ENCODE data around the gene SMARCC2. TPM values are rescaled to one million over a fixed set of nuclear protein-coding genes. Genes with fewer than 3 reads are reported as not detected.

SMARCC2 gene
- total and polyA plus RNA-seq, 8 donors, result 12.5 to 131 (median 64.3) TPM

DNA sequence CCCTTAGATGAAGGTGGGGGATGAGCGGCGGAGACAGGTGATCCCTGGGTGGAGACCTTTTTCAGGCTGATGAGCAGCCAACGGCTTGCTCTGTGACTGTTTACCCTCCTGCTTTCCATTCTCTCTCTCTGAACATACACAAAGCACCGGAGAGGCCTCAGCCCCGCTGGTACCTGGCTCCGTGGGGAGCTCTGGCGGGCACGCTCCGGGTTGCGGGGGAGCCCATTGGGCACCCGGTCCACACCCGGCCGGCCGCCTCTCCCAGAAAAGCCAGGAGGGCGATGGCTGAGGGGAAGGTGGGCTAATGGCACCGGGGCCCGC is 545 bp downstream of the SMARCC2 start:
- TF ChIP-seq POLR2AphosphoS5 (IDR thresholded peaks at IDR 0.05) (no peak), EP300 (IDR thresholded peaks at IDR 0.05) (no peak), POLR2A (IDR thresholded peaks at IDR 0.05) (no peak)
- TF ChIP-seq, protein P1, sequence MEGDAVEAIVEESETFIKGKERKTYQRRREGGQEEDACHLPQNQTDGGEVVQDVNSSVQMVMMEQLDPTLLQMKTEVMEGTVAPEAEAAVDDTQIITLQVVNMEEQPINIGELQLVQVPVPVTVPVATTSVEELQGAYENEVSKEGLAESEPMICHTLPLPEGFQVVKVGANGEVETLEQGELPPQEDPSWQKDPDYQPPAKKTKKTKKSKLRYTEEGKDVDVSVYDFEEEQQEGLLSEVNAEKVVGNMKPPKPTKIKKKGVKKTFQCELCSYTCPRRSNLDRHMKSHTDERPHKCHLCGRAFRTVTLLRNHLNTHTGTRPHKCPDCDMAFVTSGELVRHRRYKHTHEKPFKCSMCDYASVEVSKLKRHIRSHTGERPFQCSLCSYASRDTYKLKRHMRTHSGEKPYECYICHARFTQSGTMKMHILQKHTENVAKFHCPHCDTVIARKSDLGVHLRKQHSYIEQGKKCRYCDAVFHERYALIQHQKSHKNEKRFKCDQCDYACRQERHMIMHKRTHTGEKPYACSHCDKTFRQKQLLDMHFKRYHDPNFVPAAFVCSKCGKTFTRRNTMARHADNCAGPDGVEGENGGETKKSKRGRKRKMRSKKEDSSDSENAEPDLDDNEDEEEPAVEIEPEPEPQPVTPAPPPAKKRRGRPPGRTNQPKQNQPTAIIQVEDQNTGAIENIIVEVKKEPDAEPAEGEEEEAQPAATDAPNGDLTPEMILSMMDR (IDR thresholded peaks at IDR 0.05), result no peak
- Histone ChIP-seq H3K27me3 (no peaks in the 10 kb centered on the region), H3K27ac (peak overlapping the region; percentile 93 to 98 (median 95)), H3K36me3 (peaks cover 25 to 32% (median 31%) of the 10 kb centered on the region in 4 donors), H3K4me3 (peak overlapping the region; percentile 85 to 98 (median 90)), H3K9me3 (no peaks in the 10 kb centered on the region), H3K4me1 (peaks cover 14 to 34% (median 22%) of the 10 kb centered on the region in 4 donors)
- 0 to 1% (median 0%) methylated on average over 14 to 17 of the region's 17 CpGs for WGBS, 5 donors
- intact Hi-C loops (cut with DNase I; ENCODE audit: low total_unique reads), result loop anchor here (5.0 kb wide), 1 partner anchor 56 kb away; no protein-coding TSS in a partner anchor
- DNase-seq, result no peak

DNA sequence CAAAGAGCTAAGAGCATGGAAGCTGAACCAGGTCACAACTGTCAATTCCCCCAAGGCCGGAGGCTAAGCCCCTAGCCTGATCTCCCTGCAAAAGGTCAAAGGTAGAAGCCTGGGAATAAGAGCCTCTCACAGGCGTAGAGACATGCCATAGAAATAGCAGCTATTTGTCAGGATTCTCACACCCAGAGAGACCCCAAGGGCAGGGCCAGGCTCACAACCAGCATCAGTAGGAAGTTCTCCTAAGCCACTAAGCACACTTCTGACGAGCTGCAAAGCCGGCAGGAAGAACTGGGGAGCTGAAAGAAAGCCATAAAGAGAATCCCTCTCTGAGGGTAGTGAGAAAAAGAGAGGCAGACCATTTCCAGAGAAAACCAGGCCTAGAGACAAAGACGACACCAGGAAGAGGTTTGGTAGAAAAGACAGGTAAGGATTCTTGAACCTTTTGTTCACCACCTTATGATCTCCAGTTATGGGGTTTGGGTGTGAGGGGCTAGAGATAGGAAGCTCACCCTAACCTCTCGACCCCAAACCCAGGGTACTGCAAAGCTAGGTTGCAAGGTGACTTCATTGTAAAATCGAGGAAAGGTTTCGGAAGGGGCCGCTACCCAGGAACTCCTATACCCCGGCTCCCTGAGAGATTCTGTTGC is 1.0 kb downstream of the SMARCC2 start:
- Histone ChIP-seq H3K36me3 (peaks cover 30 to 37% (median 36%) of the 10 kb centered on the region in 4 donors), H3K27me3 (no peaks in the 10 kb centered on the region), H3K4me3 (peak overlapping the region; percentile 85 to 98 (median 90)), H3K9me3 (no peaks in the 10 kb centered on the region), H3K27ac (peak overlapping the region; percentile 93 to 98 (median 95)), H3K4me1 (peaks cover 14 to 34% (median 22%) of the 10 kb centered on the region in 4 donors)
- TF ChIP-seq, protein P1 (IDR thresholded peaks at IDR 0.05), result no peak
- TF ChIP-seq POLR2A (IDR thresholded peaks at IDR 0.05) (no peak), POLR2AphosphoS5 (IDR thresholded peaks at IDR 0.05) (no peak), EP300 (IDR thresholded peaks at IDR 0.05) (no peak)
- intact Hi-C loops (cut with DNase I; ENCODE audit: low total_unique reads), result loop anchor here (5.0 kb wide), 1 partner anchor 56 kb away; no protein-coding TSS in a partner anchor
- WGBS, 5 donors, result 6 to 10% (median 8%) methylated on average over 10 of the region's 10 CpGs
- peak in 1 of 2 donors; percentile 36 for DNase-seq

DNA sequence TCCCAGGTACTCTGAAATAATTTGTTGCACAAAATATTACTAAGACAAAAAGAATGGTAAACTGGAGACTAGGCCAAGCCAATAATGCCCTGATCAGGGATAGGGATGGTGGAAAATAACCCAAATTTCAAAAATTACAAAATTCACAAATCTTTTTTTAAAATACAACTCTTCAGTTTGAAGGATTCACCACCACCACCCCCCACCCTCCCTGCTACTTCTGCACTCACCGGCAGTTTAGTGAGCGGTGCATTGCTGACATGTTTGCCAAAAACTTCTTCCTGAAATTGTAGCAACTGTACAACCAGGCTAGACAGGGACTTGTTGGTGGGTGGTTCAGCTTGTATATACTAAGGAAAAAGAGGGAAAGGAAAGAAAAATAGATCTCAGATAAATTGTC is 2.3 kb downstream of the SMARCC2 start:
- no peak overlapping the region for H3K4me3 ChIP-seq
- no peaks in the 10 kb centered on the region for H3K9me3 ChIP-seq
- 46 to 61% (median 49%) methylated on average over 2 of the region's 2 CpGs for WGBS, 5 donors
- intact Hi-C loops (cut with DNase I; ENCODE audit: low total_unique reads), result loop anchor here (5.0 kb wide), 1 partner anchor 55 kb away; no protein-coding TSS in a partner anchor
- H3K36me3 ChIP-seq, result peaks cover 42 to 50% (median 49%) of the 10 kb centered on the region in 4 donors
- peaks cover 14 to 34% (median 22%) of the 10 kb centered on the region in 4 donors for H3K4me1 ChIP-seq
- no peak for TF ChIP-seq EP300 (IDR thresholded peaks at IDR 0.05)
- no peak for TF ChIP-seq POLR2AphosphoS5 (IDR thresholded peaks at IDR 0.05)
- TF ChIP-seq, protein P1 (IDR thresholded peaks at IDR 0.05), result no peak
- no peak for TF ChIP-seq POLR2A (IDR thresholded peaks at IDR 0.05)
- no peak for DNase-seq
- H3K27ac ChIP-seq, result peak overlapping the region in 1 of 5 donors; percentile 93
- H3K27me3 ChIP-seq, result no peaks in the 10 kb centered on the region

DNA sequence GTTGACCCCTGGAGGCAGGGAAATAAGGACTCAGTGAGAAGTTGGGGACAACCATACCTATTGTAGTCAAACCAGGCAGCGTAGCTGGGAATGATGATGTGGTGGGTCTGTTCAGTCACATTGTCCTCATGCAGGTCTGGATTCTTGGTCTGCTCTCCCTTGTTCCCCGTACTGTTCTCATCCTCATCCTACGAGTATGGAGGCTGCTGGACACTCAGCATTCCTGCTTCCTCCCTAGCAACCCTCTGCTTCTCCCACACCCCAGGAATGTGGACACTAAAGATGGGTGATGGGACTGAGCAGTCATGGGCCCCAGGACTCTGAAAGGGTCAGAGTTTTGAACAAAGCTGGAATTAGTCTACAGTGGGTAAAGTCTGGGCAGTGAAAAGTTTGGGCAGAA is 10.9 kb downstream of the SMARCC2 start:
- TF ChIP-seq, protein P1 (IDR thresholded peaks at IDR 0.05), result no peak
- TF ChIP-seq POLR2A (IDR thresholded peaks at IDR 0.05) (no peak), POLR2AphosphoS5 (IDR thresholded peaks at IDR 0.05) (no peak), EP300 (IDR thresholded peaks at IDR 0.05) (no peak)
- intact Hi-C loops (cut with DNase I; ENCODE audit: low total_unique reads), result no loop called here
- Histone ChIP-seq H3K4me3 (no peak overlapping the region), H3K27me3 (no peaks in the 10 kb centered on the region), H3K36me3 (peaks cover 73 to 100% (median 100%) of the 10 kb centered on the region in 4 donors), H3K4me1 (no peaks in the 10 kb centered on the region), H3K9me3 (no peaks in the 10 kb centered on the region), H3K27ac (no peak overlapping the region)
- 83 to 93% (median 89%) methylated on average over 3 of the region's 3 CpGs for WGBS, 5 donors
- no peak for DNase-seq

Data from stomach (tissue), 9 donors.